Stimulated activated CD4-positive, alpha-beta T cell treated with anti-CD3 and anti-CD28 coated beads, Interleukin-12 subunit alpha, Interleukin-12 subunit beta, amount 100 ng/mL, for 4 hours (primary cell): ENCODE measurements around the gene ABLIM1.

Source experiments
- DNase-seq: peaks from one replicate; pipeline ENCODE4 v3.0.0-alpha.2; 2020

Gene ABLIM1

DNA sequence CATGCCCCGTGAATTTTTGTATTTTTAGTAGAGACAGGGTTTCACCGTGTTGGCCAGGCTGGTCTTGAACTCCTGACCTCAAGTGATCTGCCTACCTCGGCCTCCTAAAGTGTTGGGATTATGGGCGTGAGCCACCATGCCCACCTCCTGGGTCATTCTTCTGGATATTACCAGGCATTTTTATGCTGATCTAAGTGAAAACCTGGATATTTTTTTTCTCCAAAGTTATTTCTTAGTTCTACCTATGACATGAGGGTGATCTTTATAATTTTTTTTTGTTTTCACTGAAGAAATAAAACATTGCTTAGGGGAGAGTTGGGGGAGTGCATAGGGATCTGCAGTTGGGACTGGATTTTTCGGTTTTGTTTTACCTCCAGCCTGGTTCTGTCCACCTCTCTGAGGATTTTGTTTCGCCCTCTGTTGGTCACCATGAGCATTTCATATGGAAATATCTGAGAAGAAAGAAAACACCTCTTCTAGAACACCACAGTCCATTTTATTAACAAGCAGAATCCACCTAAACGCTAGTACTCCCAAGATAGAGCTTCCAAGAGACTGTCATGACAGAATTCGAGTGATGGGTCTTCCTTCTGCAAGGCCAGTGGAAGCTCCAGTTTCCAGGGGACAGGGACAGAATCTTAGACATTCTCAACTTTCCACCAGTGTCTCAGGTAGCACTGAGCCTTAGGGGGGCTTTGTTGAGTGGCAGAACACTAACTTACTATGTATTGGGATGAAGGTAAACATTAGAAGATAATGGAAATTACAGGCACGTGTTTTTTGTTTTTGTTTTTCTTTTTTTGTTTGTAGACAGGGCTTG, 220.4 kb downstream of the ABLIM1 start:
- no peak for DNase-seq

DNA sequence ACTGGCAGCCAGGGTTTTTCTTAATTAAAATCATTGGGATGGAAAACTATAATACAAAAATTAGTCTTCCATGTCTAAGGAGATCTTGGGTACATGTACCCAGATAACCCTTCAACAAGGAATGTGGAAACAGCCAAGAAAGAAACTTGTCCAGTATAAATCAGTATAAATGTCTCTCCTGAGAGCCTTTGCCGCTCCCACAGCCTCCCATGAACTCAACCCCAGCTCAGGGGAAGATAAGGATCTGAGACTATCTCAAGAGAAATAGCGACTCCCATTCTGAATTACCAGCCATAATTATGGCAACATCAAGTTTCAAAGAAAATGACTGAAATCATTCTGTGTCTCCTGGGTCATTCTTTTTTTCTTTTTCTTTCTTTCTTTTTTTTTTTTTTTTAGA, 221.1 kb downstream of the ABLIM1 start:
- DNase-seq = no peak

DNA sequence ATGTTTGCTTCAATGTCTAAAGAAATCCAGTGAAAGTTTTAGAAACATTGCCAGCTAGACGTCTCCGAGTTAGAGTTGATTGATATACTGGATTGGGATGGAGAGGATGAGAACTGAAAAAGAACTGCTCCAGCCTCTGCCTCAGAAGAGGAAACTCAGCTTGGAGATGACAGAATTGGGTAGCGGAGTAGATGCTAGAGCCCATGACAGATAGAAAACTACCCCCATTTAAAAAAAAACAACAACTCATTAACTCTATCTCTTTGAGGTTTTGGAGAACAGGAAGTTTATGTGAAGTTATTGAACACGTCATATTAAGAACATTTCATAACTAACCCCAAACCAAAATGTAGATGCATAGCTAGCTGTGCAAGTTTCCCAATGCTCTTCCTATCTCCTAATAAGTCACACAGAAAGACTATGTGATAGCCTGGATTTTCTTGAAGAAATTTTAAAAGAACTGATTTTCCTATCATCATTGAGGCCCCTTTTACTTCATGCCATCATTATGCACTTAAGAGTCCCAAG, 225.4 kb downstream of the ABLIM1 start:
- no peak for DNase-seq

DNA sequence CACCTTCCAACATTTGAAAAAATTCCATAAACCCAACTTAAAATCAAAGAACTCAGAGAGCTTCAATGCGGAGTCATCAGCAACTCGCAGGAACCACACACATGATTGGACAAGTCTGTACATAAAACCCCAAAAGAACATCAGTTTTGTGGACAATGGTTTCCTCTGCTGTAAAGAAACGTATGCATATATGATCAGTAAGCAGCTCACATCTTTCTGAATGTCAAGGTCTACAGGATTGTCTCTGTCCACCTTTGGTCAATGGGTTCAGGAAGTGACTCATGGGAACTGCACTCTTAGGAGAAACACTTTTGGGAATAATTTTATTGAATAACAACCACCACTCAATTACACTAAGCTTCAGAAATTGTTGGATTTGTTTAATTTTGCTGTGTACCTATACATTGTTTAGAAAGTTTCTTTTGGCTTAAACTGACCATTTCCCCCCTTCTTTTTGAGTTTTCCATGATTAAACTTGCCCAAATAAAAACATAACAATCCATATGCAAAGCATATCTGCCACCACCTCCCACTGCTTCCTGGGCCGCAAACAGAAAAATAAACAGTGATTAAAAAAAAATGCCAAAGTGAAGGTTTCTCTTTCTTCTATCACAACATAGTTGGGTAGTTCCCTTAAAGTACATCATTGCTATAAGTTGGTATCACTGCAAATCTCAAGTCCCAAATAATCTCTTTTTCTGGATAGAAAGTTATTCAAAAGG, 226.5 kb downstream of the ABLIM1 start:
- DNase-seq = no peak

DNA sequence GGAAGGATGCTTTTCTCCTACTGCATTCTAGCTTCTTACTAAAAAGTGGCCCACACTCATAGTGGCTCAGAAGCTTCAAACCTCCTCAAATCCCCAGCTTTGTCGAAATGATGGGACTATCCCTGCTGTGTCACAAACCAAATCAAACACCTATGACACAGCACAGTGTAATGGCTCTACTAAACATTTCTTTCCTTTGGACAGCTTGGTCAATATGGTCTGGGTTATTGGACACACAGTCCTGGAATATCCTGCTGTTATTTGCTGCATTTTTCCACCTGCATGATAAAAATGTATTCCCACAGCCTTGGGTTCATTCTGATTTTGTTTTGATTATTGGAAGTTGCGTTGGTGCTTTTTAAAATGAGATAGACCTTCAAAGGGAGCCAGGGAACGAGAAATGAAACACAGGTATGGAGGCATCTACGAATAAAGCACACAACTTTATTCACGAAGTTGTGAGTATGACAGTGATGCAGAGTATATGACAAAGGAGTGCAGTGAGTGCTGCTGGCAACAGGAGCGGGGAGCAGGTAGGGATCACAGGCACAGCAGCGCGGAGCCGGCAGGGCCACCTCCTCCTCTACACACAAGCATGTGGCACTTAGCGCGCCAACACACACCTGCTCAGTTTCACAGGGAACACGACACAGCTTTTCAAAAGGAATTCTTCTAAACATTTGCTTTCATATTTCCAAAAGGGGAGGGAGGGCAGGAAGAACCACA, 227.2 kb downstream of the ABLIM1 start:
- no peak for DNase-seq

DNA sequence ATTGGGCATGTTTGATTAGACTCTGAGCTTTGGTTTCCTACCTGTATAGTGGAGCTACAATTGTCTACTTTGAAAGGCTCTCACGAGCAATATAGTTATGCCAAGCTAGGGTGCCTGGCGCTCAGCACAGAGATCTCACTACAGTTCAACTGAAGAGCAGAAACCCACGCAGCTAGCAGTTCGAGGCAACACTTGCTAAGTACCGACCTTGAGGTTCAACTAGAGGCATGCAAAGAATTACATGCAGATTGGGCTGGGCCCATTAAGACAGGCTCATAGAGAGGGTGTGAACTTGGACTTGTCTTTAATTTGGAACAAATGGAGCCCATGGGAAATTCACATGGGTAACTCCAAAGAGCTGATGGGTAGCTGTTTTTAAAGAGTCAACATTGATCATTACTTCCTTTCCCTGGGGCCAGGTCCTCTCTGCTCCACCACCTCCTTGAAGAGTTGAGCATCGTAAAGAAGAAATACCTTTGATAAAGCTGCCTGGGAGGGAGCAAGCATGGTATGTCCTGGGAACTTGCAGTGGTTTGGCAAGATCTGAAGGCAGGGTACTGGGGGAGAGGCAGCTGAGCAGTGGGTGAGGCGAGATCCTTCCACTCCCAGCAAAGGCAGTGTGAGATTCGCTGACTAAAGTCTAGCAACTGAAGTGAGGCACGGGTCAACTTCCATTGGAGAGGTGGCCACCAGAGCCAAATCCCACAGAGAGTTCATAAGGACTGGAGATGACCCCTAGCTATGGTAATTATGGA, 228.3 kb downstream of the ABLIM1 start:
- DNase-seq = no peak

DNA sequence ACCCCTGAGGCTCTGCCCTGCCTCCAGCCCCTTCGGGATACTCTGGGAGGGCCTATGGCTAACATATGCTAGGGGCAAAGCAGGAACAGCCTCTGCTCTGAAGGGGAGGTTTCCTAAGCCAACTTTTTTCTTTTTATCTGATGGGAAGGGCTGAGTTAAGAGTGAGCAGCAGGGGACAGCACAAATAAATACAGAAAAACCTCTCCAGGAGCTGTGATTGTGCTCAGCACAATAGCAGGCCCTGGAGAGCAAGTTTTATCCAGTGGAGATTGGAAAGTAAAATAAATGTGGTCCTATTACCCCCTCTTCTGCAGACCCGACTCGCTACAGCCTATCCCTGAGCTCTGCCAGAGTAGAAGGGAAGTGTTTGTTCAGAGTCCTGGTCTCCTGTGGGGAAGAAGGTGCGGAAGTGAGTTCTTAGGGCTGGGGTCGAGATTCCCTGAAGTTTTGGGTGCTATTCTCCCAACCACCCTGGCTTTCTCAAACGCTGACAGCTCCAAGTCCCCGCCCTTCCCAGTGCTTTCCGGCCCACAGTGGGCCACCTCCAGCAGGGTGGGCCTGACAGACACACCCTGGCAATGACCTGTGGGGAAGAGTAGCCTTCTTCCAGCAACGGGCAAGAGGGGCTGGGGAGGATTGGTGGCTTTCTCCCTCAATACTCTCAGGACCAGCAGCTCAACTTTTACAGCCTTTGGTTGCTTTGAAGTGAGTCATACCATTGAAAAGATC, 230.8 kb downstream of the ABLIM1 start:
- DNase-seq = no peak

DNA sequence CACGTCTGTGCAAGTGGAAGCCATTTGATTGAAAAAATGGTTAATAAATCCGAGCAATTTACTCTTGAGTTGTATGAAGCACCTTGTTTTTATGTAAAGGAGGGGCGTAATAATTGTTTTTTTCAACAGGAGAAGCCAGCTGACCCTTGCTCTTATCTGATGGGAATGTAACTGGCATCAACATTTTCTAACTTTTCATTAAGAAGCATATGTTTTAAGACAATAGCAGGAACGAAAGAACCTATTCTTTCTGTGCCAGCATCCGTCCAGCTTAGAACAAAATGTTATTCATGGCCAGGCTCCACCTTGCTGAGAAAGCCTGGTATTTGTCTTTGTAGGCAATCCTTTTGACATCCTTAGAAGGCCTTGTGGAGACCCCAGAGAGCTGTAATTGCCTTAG, 231.6 kb downstream of the ABLIM1 start:
- no peak for DNase-seq

DNA sequence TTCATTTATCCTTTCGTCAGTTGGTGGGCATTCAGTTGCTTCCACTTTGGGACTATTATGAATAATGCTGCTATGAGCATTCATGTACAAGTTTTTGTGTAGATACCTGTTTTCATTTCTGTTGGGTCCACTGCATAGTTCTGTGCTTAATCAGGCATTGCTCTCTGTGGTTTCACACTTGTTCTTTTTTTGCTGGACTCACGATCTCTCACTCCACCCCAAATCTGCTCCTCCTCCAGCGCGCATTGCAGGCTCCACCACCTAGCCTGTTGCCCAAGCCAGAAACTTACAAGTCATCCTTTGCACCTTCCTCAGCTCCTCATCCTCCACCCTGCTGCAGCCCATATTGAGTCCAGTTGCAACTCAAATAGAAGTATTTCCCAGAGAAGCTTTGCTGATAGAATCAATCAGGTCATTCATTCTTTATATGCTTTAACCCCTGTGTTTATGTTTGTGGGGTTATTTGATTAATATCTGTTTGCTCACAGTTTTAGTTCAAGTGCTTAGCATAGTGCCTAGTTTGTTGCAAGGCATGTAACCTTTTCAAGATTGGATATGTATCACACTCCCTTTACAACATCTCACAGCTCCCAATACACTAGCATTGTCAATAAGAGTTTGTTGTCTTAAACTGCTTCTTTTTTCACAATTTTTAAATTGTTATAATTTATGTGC, 237.1 kb downstream of the ABLIM1 start:
- DNase-seq = no peak

DNA sequence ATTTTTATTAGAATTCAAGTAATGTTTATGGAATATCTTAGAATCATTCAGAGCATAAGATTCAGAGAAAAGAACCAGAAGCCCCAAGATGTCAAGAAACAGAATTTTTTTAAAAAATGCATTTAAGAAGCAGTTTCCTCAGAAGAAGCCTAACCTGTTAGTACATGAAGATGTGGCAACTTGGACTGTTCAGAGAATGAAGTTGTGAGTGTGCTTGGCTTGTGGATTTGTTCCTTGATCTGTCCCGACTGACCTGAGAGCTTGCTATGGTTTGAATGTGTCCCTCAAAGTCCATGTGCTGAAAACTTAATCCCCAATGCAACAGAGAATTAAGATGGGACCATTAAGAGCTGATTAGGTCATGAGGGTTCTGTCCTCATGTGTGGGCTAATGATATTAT, 240.0 kb downstream of the ABLIM1 start:
- no peak for DNase-seq

DNA sequence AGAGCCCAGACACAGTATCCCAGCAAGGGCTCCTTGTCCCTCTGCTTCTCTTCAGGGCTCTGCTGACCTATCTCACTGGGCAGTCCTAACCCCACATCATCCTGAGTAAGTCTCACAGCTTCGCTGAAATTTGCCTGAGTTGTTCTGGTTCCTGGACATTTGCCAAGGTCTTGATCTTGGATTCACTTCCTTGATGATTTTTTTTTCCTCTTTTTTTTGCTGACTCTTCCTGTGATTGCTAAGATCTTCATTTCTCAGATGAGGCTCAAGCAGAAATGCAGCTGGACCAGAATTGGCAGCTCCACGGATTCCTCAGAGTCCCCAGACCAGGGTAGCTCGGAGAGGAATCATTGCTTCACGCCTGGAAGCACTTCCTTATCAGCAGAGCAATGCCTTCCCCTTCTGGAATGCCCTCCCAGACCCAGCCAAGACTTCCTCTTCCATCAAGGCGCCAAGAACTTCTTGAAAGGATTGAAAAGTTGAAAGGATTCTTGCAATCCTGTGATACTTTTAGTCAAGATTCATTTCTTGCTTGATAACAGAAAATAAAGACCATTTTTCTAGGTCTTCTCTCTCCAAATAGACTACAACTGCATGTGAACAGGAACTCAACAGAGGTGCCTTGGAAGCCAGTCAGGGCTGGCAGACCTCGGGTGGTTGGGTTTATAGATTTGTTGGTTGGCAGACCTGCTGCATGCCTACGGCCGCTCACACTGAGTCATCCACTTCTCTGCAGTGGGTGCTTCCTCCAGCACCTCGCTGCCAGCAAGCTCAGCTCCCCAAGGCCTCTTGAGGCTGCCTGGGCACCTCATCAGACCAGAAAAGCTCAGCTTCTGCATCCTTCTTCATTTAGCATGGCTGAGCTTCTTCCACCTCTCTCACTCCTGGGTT, 244.9 kb downstream of the ABLIM1 start:
- no peak for DNase-seq

DNA sequence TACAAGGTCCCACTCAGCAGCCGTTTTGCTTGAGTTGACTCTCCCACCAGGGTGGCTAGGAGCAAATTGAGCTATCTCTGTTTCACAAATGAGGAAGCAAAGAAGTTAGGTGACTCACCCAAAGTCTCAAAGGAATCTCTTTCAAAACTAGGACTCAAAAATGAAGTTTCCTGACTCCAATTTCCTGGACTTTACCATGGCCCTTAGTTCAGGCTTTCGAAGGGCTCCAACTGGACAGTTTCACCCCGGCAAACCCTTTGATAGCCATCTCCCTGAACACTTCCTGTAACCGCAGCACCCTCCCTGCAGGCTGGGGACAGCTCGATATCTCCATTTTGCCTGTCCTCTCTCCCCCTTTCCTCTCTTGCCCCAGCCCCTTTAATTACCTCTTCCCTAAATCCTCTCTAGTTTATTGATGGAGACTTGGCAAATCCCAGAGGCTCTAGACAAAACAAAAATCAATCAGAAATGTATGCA, 249.1 kb downstream of the ABLIM1 start:
- no peak for DNase-seq

DNA sequence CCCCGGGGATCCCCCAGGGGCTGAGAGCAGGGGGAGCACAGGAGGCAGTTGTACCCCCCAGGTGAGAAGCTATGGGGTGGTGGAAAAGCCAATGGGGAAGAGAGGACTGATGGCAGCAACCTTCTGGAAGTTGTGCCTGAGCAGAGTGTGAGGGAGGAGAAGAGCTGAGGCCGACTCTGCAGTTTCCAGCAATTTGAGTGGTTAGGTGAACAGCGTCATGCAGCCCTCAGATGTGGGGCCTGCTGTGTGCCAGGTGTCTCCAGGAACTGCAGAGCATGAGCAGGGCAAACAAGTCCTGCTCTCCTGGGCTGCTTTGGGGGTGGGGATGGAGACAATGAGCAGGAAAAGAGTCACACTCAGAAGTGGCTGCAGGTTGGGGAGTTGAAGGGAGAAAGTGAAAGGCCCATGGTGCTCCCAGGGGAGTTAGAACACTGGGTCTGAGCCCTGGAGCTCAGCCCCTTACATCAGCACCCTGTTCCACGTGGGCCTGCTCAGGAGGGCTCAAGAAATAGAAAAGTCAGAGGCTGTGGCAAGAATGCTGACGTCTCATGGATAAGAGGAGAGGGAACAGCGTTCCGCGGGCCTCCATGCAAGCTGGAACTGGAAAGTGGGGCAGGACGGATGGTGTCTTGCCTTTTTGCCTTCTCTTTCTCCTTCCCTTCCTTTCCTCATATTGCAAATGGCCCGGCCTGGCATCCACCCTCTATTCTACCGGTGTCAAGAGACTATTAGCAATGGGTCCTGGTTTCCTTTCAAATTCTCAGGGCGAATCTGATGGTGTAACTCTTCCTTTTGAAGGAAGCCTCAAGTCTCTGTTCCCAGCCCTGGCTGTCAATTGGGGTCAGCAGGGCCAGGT, 249.7 kb downstream of the ABLIM1 start:
- DNase-seq = no peak

DNA sequence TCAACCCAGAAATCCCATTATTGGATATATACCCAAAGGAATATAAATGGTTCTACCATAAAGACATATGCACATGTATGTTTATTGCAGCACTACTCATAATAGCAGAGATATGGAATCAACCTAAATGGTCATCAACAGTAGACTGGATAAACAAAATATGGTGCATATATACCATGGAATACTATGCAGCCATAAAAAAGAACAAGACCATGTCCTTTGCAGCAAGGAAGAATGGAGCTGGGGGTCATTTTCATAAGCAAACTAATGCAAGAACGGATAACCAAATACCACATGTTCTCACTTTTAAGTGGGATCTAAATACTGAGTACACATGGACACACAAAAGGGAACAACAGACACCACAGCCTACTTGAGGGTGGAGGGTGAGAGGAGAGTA, 251.6 kb downstream of the ABLIM1 start:
- DNase-seq = no peak

DNA sequence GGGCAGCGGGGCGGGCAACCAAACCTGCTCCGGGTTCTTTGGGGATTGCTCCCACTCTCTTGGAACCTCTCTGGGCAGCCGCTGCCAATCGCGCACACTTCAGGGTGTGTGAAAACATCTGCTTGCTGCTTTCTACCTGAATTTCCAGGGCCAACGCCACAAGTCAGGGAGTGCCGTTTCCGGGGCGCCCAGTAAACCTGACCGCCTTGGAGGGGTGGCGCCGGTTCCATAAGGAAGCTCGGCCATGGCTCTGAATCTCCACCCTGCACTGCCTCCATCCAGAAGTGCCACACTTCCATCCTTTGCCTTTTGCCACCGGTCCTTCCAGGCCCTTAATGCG, 253.1 kb downstream of the ABLIM1 start:
- DNase-seq = no peak

DNA sequence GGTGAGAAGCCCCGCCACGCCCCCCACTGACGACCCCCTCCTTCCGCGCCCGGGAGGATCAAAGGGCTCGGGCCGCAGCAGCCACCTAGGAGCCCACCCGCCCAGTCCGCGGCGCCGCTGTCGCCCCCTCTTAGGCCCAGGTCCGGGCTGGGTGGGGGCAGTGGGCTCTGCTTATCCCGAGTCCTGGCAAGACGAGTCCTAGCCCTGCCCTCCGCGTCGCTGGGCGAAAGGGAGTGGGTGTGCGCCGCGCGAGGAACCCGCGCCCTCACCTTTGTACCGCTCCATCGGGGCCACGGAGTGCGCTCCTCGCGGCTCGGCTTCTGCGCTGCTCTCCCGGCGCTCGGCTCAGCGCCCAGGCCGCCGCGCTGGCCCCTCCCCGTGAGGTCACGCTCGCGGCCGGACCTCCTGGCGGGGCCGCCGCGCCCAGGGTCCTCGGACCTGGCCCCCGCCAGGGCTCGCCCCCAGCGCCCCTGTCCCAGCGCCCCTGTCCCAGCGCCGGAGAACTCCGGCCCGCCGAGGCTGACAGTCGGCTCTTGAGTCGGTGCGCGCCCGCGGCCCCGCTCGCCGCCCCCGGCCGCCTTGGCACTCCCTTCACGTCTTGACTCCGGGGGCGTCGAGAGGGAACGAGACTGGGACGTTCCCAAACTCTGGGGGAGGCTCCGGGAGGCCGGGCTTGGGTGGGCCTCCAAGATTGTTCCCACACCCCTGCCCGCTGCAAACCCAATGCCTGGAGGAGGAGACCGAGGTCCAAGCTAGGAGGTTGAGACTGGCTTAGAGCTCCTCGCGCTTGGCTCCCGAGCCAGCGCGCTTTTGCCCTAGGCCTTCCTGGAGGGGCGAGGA, 253.7 kb downstream of the ABLIM1 start, which contains the start of gene AFAP1L2:
Gene AFAP1L2 (minus strand): TSS at position 332 of the 840 bp plus-strand sequence. CDS start 47 bp downstream, at position 285.
- DNase-seq = no peak

DNA sequence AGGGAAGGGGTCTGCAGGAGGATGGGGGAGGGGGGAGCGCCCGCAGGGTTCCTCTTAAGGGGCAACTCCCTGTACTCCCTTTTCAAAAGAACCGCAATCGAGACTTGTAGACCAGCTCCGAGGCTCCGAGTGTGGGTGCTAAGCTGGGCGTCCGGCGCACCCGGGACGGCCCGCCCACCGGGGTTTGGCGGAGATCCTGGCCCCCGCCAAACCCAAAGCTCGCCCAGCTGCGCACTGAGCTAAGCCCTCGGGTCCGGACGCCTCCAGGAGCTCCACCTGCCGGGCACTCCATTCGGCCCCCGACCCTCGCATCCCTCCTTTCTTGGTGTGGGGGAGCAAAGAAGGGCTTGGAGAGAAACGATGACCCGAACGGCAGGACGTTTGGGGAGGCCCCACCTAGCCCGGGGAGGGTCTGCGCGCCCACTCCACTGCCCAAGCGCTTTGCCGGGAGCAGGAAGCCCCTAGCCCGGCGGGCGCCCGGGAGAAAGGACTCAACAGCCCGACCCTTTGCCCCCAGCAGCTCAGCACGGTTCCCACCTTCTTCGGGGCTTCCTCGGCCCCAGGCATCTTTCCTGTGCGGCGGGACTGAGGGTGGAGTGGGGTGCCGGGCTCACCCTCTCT, 254.4 kb downstream of the ABLIM1 start:
- no peak for DNase-seq
